DOHH2 (cell line): ENCODE results near the gene RPL19.
A peak's percentile ranks its signal among the peaks of the same experiment; 100 is the strongest.

Source experiments
- EZH2phosphoT487 ChIP-seq: fragments of 200-600 bp; sonication (generic); IDR thresholded peaks from 2 replicates; pipeline ENCODE4 v1.6.1; 2017; ENCODE audit warnings: borderline replicate concordance, mild to moderate bottlenecking, antibody characterized with exemption, low read length, moderate library complexity, mixed read lengths
- TF ChIP-seq, protein P1 (sequence below): fragments of 200-600 bp; sonication (generic); IDR thresholded peaks from one replicate; pipeline ENCODE4 v1.5.1; 2014; ENCODE audit warnings: antibody characterized with exemption, mild to moderate bottlenecking, low read depth, low read length; ENCODE audit not compliant: poor library complexity, severe bottlenecking

DNA sequence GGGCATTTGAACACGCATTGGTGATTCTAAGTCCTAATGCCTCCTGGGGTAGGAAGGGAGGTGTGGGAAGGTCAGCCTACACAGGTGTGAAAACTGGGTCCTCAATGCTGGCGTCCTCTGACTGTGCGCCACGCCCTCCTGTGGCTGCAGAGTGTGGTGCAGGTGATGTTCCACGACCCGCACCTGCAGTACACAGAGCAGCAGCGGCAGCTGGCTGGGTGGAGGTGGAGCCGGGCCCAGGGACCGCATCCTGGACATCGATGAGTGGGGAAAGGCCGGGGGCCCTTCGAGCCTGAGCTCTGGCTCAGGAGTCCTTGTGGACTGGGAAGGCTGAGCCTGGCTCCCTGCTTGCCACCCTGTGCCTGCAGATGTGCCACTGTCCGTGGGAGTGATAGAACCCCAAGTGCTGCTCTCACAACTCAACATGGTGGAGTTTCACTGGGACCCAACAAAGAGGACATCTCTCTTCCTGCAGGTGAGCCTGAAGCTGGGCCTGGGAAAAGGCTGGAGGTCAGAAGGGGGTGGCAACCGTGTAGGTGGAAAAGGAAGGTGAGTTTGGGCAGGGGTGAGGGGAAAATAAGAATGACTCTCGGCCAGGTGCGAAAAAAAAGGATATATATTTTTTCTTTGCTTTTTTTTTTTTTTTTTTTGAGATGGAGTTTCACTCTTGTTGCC, 39.7 kb downstream of the RPL19 start:
- TF ChIP-seq, protein P1, sequence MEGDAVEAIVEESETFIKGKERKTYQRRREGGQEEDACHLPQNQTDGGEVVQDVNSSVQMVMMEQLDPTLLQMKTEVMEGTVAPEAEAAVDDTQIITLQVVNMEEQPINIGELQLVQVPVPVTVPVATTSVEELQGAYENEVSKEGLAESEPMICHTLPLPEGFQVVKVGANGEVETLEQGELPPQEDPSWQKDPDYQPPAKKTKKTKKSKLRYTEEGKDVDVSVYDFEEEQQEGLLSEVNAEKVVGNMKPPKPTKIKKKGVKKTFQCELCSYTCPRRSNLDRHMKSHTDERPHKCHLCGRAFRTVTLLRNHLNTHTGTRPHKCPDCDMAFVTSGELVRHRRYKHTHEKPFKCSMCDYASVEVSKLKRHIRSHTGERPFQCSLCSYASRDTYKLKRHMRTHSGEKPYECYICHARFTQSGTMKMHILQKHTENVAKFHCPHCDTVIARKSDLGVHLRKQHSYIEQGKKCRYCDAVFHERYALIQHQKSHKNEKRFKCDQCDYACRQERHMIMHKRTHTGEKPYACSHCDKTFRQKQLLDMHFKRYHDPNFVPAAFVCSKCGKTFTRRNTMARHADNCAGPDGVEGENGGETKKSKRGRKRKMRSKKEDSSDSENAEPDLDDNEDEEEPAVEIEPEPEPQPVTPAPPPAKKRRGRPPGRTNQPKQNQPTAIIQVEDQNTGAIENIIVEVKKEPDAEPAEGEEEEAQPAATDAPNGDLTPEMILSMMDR, result peak; percentile 96
- no peak for TF ChIP-seq EZH2phosphoT487
